Measurements from ENCODE around the gene GLCCI1.

The GLCCI1 gene

DNA sequence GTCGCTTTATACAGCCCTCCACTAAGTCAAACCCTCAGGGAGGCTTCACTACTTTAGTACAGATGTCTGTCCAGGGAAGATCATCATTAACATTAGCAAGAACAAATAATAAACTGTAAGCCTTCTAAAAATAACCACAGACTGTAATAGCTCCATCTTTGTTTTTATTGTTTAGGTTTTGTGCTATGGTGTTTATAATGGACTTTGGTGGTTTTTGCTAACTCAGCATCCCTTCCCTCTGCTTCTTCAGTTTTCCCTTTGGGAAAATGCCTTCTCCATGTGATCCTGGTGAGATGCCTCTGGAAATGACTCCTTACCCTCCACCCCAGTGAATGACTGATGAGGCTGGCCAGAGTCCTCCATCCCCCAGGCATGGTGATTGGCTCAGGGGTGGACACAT, 162.1 kb downstream of the GLCCI1 start:
- TF ChIP-seq, protein P1, sequence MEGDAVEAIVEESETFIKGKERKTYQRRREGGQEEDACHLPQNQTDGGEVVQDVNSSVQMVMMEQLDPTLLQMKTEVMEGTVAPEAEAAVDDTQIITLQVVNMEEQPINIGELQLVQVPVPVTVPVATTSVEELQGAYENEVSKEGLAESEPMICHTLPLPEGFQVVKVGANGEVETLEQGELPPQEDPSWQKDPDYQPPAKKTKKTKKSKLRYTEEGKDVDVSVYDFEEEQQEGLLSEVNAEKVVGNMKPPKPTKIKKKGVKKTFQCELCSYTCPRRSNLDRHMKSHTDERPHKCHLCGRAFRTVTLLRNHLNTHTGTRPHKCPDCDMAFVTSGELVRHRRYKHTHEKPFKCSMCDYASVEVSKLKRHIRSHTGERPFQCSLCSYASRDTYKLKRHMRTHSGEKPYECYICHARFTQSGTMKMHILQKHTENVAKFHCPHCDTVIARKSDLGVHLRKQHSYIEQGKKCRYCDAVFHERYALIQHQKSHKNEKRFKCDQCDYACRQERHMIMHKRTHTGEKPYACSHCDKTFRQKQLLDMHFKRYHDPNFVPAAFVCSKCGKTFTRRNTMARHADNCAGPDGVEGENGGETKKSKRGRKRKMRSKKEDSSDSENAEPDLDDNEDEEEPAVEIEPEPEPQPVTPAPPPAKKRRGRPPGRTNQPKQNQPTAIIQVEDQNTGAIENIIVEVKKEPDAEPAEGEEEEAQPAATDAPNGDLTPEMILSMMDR (IDR thresholded peaks at IDR 0.05; ENCODE audit: low read depth, low read length) = no peak
- DNase-seq (ENCODE audit: low read depth in 2 of 2) = no peak
- no peak overlapping the region for H3K4me3 ChIP-seq (replicated peaks in 1 of 2; ENCODE audit: low read depth in 2 of 2, low read length in 2 of 2)

DNA sequence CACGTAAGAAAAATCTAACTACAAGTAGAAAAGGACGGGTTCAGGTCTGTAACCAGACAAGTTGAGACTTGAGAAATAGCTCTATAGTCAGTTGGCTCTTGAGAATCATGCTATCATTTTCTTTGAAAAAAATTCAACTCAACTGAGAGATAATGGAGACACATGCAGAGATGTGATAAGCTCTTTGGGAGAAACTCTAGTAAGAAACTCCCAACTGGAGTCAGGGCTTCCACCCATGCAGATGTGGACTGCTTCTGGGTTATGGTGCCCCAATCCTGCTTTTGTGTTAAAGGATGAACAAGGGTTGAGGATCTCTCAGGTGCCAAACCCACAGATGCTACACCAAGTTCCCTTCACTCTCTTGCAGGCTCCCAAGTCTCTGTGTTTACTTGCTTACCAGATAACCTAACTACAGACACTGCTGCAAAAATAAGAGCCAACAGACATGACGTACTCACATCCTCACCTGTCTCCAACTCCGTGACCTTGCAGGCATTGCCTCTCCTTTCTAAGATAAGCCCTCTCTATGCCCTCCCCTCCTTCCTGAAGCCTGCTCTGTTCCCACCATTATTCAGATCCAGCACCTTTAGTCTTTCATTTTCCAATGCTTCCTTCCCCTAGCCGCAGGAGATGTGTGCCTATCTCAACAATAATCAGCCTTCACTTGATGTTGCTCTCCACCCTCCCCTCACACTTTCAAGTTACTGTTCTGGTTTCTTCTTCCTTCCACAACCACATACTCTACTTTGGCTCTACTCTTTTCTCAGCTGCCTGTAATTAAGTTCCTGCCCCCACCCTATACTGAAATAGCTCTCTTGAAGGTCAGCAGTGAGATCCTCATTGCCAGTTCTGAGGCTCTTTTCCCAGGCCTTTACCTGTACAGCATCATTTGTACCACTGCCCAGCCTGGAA, 163.4 kb downstream of the GLCCI1 start:
- TF ChIP-seq, protein P1 (IDR thresholded peaks at IDR 0.05; ENCODE audit: low read depth, low read length) = no peak
- no peak overlapping the region for H3K4me3 ChIP-seq (replicated peaks in 1 of 2; ENCODE audit: low read depth in 2 of 2, low read length in 2 of 2)
- DNase-seq (ENCODE audit: low read depth in 2 of 2) = no peak

DNA sequence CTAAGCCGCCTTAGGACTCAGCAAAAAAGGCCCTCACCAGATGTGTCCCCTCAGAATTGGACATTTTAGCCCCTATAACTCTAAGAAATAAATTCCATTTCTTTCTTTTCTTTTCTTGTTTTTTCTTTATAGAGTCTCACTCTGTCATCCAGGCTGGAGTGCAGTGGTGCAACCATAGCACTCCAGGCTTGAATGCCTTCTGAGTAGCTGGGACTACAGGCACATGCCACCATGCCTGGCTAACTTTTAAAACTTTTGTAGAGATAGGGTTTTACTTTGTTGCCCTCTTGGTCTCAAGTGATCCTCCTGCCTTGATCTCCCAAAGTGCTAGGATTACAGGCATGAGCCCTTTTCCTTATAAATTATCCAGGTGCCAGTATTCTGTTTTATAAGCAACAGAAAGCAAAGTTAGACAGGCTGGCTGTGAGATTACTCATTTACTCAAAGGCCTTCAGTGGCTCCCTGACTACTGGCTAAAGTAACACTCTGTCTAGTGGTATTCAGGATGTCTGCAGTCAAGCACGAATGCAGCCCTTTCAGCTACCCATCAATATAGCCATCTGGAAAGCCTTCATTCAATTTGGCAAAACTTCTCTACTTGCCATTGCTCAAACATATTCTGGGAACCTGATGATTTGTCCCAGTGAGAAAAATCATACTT, 164.7 kb downstream of the GLCCI1 start:
- TF ChIP-seq, protein P1 (IDR thresholded peaks at IDR 0.05; ENCODE audit: low read depth, low read length) = no peak
- H3K4me3 ChIP-seq (replicated peaks in 1 of 2; ENCODE audit: low read depth in 2 of 2, low read length in 2 of 2) = no peak overlapping the region
- DNase-seq (ENCODE audit: low read depth in 2 of 2) = no peak

DNA sequence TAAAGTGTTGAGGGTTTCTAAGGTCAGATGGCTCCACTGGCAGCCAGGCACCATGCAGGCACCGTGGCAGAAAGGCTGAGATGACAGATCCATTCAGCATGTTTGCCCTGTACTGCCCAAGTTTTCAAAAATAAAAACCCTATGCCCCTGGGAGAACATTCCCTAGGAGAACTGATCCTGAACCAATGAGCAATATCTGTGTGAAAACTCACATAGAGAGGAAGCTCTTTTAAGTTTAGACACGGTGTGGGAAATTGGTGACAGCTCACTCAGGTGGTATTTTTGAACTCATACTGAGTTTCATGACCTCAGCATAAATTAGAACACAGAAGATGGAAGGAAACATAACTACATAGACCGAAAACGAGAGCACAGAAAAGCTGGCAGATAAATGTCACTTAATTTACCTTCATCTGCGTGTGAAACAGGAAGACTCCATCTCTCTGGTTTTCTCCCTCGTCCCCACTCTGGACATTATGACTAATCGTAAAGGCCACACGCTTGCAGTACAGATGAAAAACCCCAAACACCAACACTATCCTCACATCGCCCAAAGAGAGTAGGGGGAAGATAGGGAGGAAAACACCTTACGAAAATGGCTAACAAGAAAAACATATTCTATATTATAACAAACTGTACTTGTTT, 165.6 kb downstream of the GLCCI1 start:
- H3K4me3 ChIP-seq (replicated peaks in 1 of 2; ENCODE audit: low read depth in 2 of 2, low read length in 2 of 2) = no peak overlapping the region
- TF ChIP-seq, protein P1 (IDR thresholded peaks at IDR 0.05; ENCODE audit: low read depth, low read length) = no peak
- no peak for DNase-seq (ENCODE audit: low read depth in 2 of 2)

DNA sequence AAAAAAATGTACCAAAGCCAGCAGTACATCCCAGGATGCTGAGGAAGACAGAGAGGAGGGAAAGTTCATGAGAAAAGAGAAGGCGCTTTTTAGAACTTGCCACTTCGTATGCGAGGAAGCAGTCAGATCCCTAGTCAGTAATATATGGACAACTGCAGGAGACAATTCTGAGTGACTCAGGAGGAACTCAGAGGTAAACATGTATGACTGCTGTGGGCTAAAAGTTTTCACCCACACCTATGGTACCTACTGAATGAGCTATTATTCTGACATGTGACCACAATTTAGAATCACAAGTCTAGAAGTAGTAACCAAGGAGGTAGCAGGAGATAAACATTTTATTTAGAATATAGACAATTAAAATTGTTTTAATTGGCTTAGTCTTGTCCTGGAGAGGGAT, 166.8 kb downstream of the GLCCI1 start:
- no peak for DNase-seq (ENCODE audit: low read depth in 2 of 2)
- TF ChIP-seq, protein P1 (IDR thresholded peaks at IDR 0.05; ENCODE audit: low read depth, low read length) = no peak

DNA sequence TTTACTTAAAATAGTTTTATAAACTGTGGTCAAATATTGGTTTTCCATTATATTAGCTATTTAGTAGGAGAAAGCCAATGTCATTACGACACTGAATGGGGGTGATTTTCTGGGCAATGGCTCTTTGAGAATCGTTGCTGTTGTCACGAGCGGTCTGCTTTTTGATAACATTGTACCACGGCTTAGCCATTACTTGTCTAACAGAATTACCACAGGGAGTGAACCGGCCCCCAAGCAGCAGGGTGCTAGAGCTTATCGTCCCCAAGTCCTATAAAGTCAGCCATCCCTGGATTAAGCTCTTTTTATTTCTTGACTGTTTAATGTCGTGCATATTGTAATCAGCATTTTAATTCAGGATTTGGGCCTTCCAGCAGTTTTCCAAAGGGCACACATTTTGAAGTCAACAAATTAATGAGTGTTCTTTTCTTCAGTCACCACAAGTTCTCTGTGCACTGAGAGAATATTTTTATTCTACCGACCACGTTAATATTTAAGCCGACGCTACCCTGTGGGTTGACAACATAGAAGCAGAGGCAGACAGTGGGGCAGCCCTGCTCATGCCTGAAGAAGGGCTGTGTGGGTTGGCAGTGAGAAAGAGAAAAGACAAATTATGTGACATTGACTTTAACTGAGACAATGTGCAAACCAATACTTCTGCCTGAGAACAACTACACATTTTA, 167.6 kb downstream of the GLCCI1 start:
- DNase-seq (ENCODE audit: low read depth in 2 of 2) = no peak
- TF ChIP-seq, protein P1 (IDR thresholded peaks at IDR 0.05; ENCODE audit: low read depth, low read length) = no peak
- H3K4me3 ChIP-seq (replicated peaks in 1 of 2; ENCODE audit: low read depth in 2 of 2, low read length in 2 of 2) = no peak overlapping the region

More for the DNA sequence above, 166.8 kb downstream of the GLCCI1 start:
- no peak overlapping the region for H3K4me3 ChIP-seq (replicated peaks in 1 of 2; ENCODE audit: low read depth in 2 of 2, low read length in 2 of 2)

Measured in cardiac fibroblast (primary cell).